ENCODE data around the gene MCCC1. TPM values are rescaled to one million over a fixed set of nuclear protein-coding genes. Genes with fewer than 3 reads are reported as not detected.

The MCCC1 gene
- total and polyA plus RNA-seq, 2 of the 13 experiments (the other 11 are each of a cell fraction or from before 2014, with no cell fraction given) = 11.7 to 30.1 TPM

DNA sequence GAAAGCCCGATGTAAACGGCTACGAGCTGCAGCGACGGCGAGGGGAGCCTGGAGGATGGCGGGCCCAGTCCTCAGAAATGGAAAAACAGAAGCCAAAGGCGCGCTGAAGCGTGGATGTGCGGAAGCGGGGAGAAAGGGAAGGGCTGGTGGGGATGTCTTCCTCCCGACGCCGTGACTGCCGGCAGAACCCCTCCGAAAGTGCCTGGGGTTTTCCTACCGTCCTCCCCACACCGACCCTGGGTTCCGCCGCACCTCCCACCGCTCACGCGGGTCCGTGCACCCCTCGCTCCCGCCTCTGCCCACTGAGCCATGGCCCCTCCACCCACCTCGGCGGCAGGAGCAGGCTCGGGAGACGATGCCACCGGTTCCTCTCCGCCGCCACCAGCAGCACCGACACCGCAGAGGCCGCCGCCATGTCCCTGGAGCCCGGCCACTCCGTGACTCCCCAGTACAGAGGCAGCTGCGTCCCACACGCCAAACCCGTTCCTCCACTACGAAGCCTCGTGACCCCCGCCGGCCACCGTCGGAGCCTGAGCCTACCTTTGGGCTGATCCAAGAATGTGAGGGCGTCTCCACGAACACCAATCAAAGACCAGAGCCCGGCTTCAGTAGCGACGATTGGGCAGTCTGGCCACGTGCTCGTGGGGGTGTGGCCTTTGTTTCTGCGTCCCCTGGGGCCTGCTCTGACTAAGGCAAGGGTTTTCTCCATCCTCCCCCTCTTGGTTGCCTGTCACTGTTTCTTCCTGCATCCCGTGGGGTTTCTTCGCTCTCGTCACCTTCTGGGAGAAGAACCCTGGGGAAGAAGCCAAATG, at the start of gene MCCC1 (continued):
- TF ChIP-seq, protein P1, sequence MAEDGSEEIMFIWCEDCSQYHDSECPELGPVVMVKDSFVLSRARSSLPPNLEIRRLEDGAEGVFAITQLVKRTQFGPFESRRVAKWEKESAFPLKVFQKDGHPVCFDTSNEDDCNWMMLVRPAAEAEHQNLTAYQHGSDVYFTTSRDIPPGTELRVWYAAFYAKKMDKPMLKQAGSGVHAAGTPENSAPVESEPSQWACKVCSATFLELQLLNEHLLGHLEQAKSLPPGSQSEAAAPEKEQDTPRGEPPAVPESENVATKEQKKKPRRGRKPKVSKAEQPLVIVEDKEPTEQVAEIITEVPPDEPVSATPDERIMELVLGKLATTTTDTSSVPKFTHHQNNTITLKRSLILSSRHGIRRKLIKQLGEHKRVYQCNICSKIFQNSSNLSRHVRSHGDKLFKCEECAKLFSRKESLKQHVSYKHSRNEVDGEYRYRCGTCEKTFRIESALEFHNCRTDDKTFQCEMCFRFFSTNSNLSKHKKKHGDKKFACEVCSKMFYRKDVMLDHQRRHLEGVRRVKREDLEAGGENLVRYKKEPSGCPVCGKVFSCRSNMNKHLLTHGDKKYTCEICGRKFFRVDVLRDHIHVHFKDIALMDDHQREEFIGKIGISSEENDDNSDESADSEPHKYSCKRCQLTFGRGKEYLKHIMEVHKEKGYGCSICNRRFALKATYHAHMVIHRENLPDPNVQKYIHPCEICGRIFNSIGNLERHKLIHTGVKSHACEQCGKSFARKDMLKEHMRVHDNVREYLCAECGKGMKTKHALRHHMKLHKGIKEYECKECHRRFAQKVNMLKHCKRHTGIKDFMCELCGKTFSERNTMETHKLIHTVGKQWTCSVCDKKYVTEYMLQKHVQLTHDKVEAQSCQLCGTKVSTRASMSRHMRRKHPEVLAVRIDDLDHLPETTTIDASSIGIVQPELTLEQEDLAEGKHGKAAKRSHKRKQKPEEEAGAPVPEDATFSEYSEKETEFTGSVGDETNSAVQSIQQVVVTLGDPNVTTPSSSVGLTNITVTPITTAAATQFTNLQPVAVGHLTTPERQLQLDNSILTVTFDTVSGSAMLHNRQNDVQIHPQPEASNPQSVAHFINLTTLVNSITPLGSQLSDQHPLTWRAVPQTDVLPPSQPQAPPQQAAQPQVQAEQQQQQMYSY (CRISPR knock-in tag; IDR thresholded peaks at IDR 0.05) = no peak
- TF ChIP-seq ISL2 (CRISPR knock-in tag; IDR thresholded peaks at IDR 0.05) (peak; percentile 69; the same call in 1 of the 2 replicates), NFKBIZ (CRISPR knock-in tag; IDR thresholded peaks at IDR 0.05) (no peak; the same call in 1 of the 2 replicates), RCOR2 (CRISPR knock-in tag; IDR thresholded peaks at IDR 0.05) (0 out of 2 replicates have a peak, but pooled peaks have one; percentile 26), EZH2 (conservative IDR thresholded peaks at IDR 0.05; ENCODE audit: low read depth, low read length) (no peak), ZNF33A (CRISPR knock-in tag; IDR thresholded peaks at IDR 0.05; ENCODE audit: borderline replicate concordance) (no peak), ZNF691 (CRISPR knock-in tag; IDR thresholded peaks at IDR 0.05; ENCODE audit: borderline replicate concordance, low read depth) (peak; percentile 85; the same call in 1 of the 2 replicates), GPBP1L1 (CRISPR knock-in tag; IDR thresholded peaks at IDR 0.05) (no peak), ZNF607 (CRISPR knock-in tag; IDR thresholded peaks at IDR 0.05; ENCODE audit: borderline replicate concordance) (peak; percentile 91; the same call in 1 of the 2 replicates), PLRG1 (conservative IDR thresholded peaks at IDR 0.05) (no peak), ZNF816 (CRISPR knock-in tag; IDR thresholded peaks at IDR 0.05; ENCODE audit: borderline replicate concordance) (no peak; the same call in 1 of the 2 replicates), SUZ12 (IDR thresholded peaks at IDR 0.05; ENCODE audit: low read depth, low read length) (no peak)
- TF ChIP-seq, protein P2, sequence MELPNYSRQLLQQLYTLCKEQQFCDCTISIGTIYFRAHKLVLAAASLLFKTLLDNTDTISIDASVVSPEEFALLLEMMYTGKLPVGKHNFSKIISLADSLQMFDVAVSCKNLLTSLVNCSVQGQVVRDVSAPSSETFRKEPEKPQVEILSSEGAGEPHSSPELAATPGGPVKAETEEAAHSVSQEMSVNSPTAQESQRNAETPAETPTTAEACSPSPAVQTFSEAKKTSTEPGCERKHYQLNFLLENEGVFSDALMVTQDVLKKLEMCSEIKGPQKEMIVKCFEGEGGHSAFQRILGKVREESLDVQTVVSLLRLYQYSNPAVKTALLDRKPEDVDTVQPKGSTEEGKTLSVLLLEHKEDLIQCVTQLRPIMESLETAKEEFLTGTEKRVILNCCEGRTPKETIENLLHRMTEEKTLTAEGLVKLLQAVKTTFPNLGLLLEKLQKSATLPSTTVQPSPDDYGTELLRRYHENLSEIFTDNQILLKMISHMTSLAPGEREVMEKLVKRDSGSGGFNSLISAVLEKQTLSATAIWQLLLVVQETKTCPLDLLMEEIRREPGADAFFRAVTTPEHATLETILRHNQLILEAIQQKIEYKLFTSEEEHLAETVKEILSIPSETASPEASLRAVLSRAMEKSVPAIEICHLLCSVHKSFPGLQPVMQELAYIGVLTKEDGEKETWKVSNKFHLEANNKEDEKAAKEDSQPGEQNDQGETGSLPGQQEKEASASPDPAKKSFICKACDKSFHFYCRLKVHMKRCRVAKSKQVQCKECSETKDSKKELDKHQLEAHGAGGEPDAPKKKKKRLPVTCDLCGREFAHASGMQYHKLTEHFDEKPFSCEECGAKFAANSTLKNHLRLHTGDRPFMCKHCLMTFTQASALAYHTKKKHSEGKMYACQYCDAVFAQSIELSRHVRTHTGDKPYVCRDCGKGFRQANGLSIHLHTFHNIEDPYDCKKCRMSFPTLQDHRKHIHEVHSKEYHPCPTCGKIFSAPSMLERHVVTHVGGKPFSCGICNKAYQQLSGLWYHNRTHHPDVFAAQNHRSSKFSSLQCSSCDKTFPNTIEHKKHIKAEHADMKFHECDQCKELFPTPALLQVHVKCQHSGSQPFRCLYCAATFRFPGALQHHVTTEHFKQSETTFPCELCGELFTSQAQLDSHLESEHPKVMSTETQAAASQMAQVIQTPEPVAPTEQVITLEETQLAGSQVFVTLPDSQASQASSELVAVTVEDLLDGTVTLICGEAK (IDR thresholded peaks at IDR 0.05) = no peak
- TF ChIP-seq, protein P2 (CRISPR knock-in tag; IDR thresholded peaks at IDR 0.05) = peak; percentile 73; the same call in 1 of the 2 replicates

All from HepG2 (cell line).